ENCODE data around the gene TSC1. TPM values are rescaled to one million over a fixed set of nuclear protein-coding genes. Genes with fewer than 3 reads are reported as not detected.
A peak's percentile ranks its signal among the peaks of the same experiment; 100 is the strongest.

Gene TSC1
- total RNA-seq, 1 experiment from 2014 or later, result 53.5 TPM

DNA sequence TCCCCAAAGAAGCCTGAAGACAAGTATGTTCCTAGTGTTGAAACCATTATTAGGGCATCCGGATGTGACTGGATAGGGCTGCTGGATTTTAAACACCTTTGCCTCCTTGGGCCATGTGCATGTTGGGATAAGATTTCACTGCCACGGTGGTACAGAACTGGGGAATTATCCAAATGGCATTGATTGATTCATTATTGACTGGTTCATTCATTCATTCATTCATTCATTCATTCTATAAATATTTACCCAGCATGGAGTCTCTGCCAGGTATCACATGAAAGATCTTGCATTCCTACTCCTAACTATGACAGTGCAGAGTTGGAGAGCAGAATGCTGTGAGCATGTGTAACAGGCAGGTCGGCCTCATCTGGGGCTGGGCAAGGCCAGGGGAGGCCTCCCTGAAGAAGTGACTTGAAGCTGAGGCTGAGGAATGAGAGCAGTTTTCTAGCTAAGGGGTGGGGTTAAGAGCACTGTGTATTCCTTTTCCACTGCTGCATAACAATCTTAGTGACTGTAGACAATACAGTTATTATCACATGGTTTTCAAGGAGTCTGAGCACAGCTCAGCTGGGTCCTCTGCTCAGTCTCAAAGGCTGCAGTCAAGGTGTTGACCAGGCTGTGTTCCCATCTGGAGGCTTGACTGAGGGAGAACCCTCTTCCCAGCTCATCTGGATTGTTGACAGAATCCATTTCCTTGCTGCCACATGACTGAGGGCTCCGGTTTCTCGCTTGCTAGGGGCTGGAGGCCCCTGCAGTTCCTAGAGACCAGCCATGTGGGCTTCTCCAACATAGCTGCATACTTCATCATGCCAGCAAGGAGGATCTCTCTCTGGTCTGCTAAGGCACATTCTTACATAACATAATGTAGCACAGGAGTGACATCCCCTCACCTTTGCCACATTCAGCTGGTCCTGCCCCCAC lies 102.0 kb downstream of the TSC1 start:
- H3K4me3 Mint-ChIP-seq (ENCODE audit: unreplicated experiment), result no peak overlapping the region
- H3K36me3 Mint-ChIP-seq (ENCODE audit: insufficient read depth, unreplicated experiment), result no peaks in the 10 kb centered on the region
- no peaks in the 10 kb centered on the region for H3K27me3 Mint-ChIP-seq (ENCODE audit: insufficient read depth, unreplicated experiment)
- no TSS peak for BruUV-seq (replicated peaks)
- no peaks in the 10 kb centered on the region for H3K4me1 Mint-ChIP-seq (ENCODE audit: low read depth, unreplicated experiment)
- no peaks in the 10 kb centered on the region for H3K36me3 ChIP-seq (ENCODE audit: control insufficient read depth, insufficient read depth, low read length)
- H3K4me1 ChIP-seq, result no peaks in the 10 kb centered on the region
- intact Hi-C loops (cut with micrococcal nuclease; ENCODE audit: unreplicated experiment), result no loop called here
- H3K27me3 ChIP-seq (replicated peaks; ENCODE audit: control insufficient read depth, insufficient read depth, low read length), result no peaks in the 10 kb centered on the region
- no peak overlapping the region for H3K27ac Mint-ChIP-seq (ENCODE audit: unreplicated experiment)
- ChIA-PET POLR2A (no interaction called here), CTCF (interaction anchor here (0.6 to 0.9 kb wide), 2 partner anchors 23 to 106 kb away, joined by 4 to 12 read pairs; no protein-coding TSS in a partner anchor)
- no peak for TF ChIP-seq CTCF (IDR thresholded peaks at IDR 0.05; ENCODE audit: insufficient read depth in 1 of 2, low read depth in 1 of 2, low read length in 1 of 2, severe bottlenecking in 1 of 2, unreplicated experiment in 1 of 2)
- peak in 1 of 2 experiments; percentile 23 for DNase-seq
- H3K9me3 ChIP-seq, result no peaks in the 10 kb centered on the region
- H3K9me3 Mint-ChIP-seq (ENCODE audit: unreplicated experiment), result no peaks in the 10 kb centered on the region
- H3K4me3 ChIP-seq (ENCODE audit: low read depth, low read length), result no peak overlapping the region

Small RNA genes lying within 50 kb of the gene (microRNA-seq; reads per million reads assigned to microRNA genes)
- gene MIR548AW, result 0.93 reads per million

Other genes with a start within 250 kb of the TSC1 start
- gene AK8, start 66.3 kb downstream of the TSC1 start, total RNA-seq (2022), result 0.88 and 1.0 TPM in 2 replicates
- gene SPACA9, start 65.7 kb downstream of the TSC1 start, total RNA-seq (2022), result 0.64 and 0.74 TPM in 2 replicates
- gene GFI1B, start 34.1 kb upstream of the TSC1 start, total RNA-seq (2022), result 0.79 and 1.3 TPM in 2 replicates
- 73.1 and 80.8 TPM in 2 replicates for gene GTF3C5, start 86.4 kb upstream of the TSC1 start, total RNA-seq (2022)
- 1.9 and 2.0 TPM in 2 replicates for gene CEL, start 117.4 kb upstream of the TSC1 start, total RNA-seq (2022)
- gene RALGDS, start 176.6 kb upstream of the TSC1 start, total RNA-seq (2022), result 18.7 and 19.7 TPM in 2 replicates
- 0.14 and 0.16 TPM in 2 replicates for gene GBGT1, start 219.3 kb upstream of the TSC1 start, total RNA-seq (2022)

Measured in Caco-2 (cell line).